ENCODE results near the gene TPST1.
"Not testable (repeated sequence)": the region's sequence is repeated elsewhere in the genome, so short reads cannot be mapped to it uniquely, and the experiment has no call there.

GRCh38 chr7:66385191-66385905 is 180.2 kb downstream of the TPST1 start:
- TF ChIP-seq CTCF, POLR2A (IDR thresholded peaks at IDR 0.05): not testable (repeated sequence)

All from Peyer's patch (tissue), 4 donors.